AG09309 (cell line): Measurements from ENCODE around the gene RALBP1.

ENCODE experiments used
- DNase-seq: peaks from one replicate; pipeline ENCODE4 v3.0.0-alpha.2; 2010; ENCODE audit warnings: low read depth
- H3K4me3 ChIP-seq: 2 replicates; pipeline ENCODE4 v1.5.1; 2011; ENCODE audit warnings: mild to moderate bottlenecking, low read depth, low read length, moderate library complexity; ENCODE audit not compliant: control insufficient read depth
- CTCF ChIP-seq: IDR thresholded peaks from 2 replicates; pipeline ENCODE4 v1.5.1; 2011; ENCODE audit warnings: mild to moderate bottlenecking, low read depth, low read length, inconsistent platforms; ENCODE audit not compliant: insufficient read depth, control insufficient read depth; ENCODE audit errors: missing control alignments

Gene RALBP1

GRCh38 chr18:9581667-9582066 is 106.4 kb downstream of the RALBP1 start:
- no peak overlapping the region for H3K4me3 ChIP-seq
- TF ChIP-seq CTCF = no peak
- DNase-seq = no peak

- TF ChIP-seq CTCF = no peak
- no peak for DNase-seq
- H3K4me3 ChIP-seq = no peak overlapping the region
Measured at GRCh38 chr18:9586814-9587213, 111.5 kb downstream of the RALBP1 start.
